GM23338 (cell line): Measurements from ENCODE around the gene ILK. TPM values are rescaled to one million over a fixed set of nuclear protein-coding genes. Genes with fewer than 3 reads are reported as not detected.

Source experiments
- ATAC-seq: fragments of 200-7000 bp; cut with Tn5 transposase; 3 replicates; pipeline ENCODE4 v1.9.1; 2020
- DNase-seq: peaks from one replicate; pipeline ENCODE4 v3.0.0-alpha.2; 2015; ENCODE audit warnings: low spot score
- H2AFZ ChIP-seq: fragments of 200-600 bp; sonication (generic); 2 replicates; pipeline ENCODE4 v1.8.0; 2016; ENCODE audit warnings: antibody characterized with exemption, mild to moderate bottlenecking, moderate library complexity
- H3F3A ChIP-seq: fragments of 200-600 bp; sonication (generic); replicated peaks from 2 replicates; pipeline ENCODE4 v1.8.0; 2017; ENCODE audit warnings: antibody characterized with exemption, mixed run types, low read depth
- H3K27ac ChIP-seq: fragments of 200-600 bp; sonication (generic); 2 replicates; pipeline ENCODE4 v1.6.1; 2016; ENCODE audit warnings: low read depth
- H3K27me3 ChIP-seq: fragments of 200-600 bp; sonication (generic); 2 replicates; pipeline ENCODE4 v1.8.0; 2016; ENCODE audit warnings: mild to moderate bottlenecking, mixed run types, moderate library complexity; ENCODE audit not compliant: insufficient read depth
- H3K36me3 ChIP-seq: fragments of 200-600 bp; sonication (generic); 2 replicates; pipeline ENCODE4 v1.8.0; 2016; ENCODE audit warnings: mild to moderate bottlenecking; ENCODE audit not compliant: insufficient read depth
- H3K4me1 ChIP-seq: fragments of 200-600 bp; sonication (generic); 2 replicates; pipeline ENCODE4 v1.8.0; 2016; ENCODE audit warnings: mild to moderate bottlenecking, moderate library complexity; ENCODE audit not compliant: insufficient read depth
- H3K4me2 ChIP-seq: fragments of 200-600 bp; sonication (generic); 2 replicates; pipeline ENCODE4 v1.7.1; 2017; ENCODE audit warnings: mixed run types
- H3K4me3 ChIP-seq: fragments of 200-600 bp; sonication (generic); 2 replicates; pipeline ENCODE4 v1.6.1; 2016; ENCODE audit warnings: mixed run types
- H3K79me2 ChIP-seq: fragments of 200-600 bp; sonication (generic); replicated peaks from 2 replicates; pipeline ENCODE4 v1.8.0; 2017; ENCODE audit warnings: mild to moderate bottlenecking; ENCODE audit not compliant: insufficient read depth
- H3K9me2 ChIP-seq: fragments of 200-600 bp; sonication (generic); 2 replicates; pipeline ENCODE4 v1.8.0; 2017; ENCODE audit not compliant: insufficient read depth
- H4K20me1 ChIP-seq: fragments of 200-600 bp; sonication (generic); replicated peaks from 2 replicates; pipeline ENCODE4 v1.8.0; 2017; ENCODE audit warnings: mild to moderate bottlenecking; ENCODE audit not compliant: insufficient read depth
- H3K27ac Mint-ChIP-seq: 2 replicates; pipeline ENCODE4 v1.8.0; 2020; ENCODE audit warnings: inconsistent platforms, mild to moderate bottlenecking, moderate library complexity, mixed read lengths
- H3K27me3 Mint-ChIP-seq: 3 replicates; pipeline ENCODE4 v1.8.0; 2022; ENCODE audit warnings: low read depth, mild to moderate bottlenecking, moderate library complexity, mixed read lengths, inconsistent platforms; ENCODE audit not compliant: insufficient read depth, poor library complexity
- H3K36me3 Mint-ChIP-seq: 3 replicates; pipeline ENCODE4 v1.8.0; 2021; ENCODE audit warnings: low read depth, mild to moderate bottlenecking, inconsistent platforms, moderate library complexity, mixed read lengths
- H3K4me1 Mint-ChIP-seq: 3 replicates; pipeline ENCODE4 v1.8.0; 2020; ENCODE audit warnings: mild to moderate bottlenecking, inconsistent platforms, mixed read lengths
- H3K4me3 Mint-ChIP-seq: 3 replicates; pipeline ENCODE4 v1.8.0; 2021; ENCODE audit warnings: moderate library complexity, mild to moderate bottlenecking, inconsistent platforms, mixed read lengths
- H3K9me3 Mint-ChIP-seq: 3 replicates; pipeline ENCODE4 v1.8.0; 2020; ENCODE audit warnings: moderate library complexity, mild to moderate bottlenecking, inconsistent platforms, mixed read lengths
- ETS1 ChIP-seq: IDR thresholded peaks from 2 replicates; pipeline ENCODE4 v1.6.1; 2016; ENCODE audit warnings: antibody characterized with exemption
- EZH2 ChIP-seq: fragments of 200-600 bp; sonication (generic); IDR thresholded peaks from one replicate; pipeline ENCODE4 v1.8.0; 2017; ENCODE audit warnings: antibody characterized with exemption, mild to moderate bottlenecking, low read depth; ENCODE audit not compliant: unreplicated experiment
- EZH2phosphoT487 ChIP-seq: fragments of 200-600 bp; sonication (generic); IDR thresholded peaks from one replicate; pipeline ENCODE4 v1.8.1; 2018; ENCODE audit warnings: antibody characterized with exemption; ENCODE audit not compliant: unreplicated experiment
- JUNB ChIP-seq: IDR thresholded peaks from one replicate; pipeline ENCODE4 v1.6.1; 2016; ENCODE audit warnings: antibody characterized with exemption; ENCODE audit not compliant: unreplicated experiment
- NANOG ChIP-seq: IDR thresholded peaks from 2 replicates; pipeline ENCODE4 v1.6.1; 2016; ENCODE audit warnings: antibody characterized with exemption, borderline replicate concordance
- ZNF114 ChIP-seq: fragments of 250-450 bp; sonication (Bioruptor Pico); IDR thresholded peaks from 2 replicates; pipeline ENCODE4 v1.5.0; 2020; ENCODE audit warnings: mild to moderate bottlenecking, moderate library complexity
- polyA plus RNA-seq: library from polyadenylated mRNA; unstranded; fragments of >200 nt; fragmentation: Nextera tagmentation; extraction: Ambion mirVana; gene quantifications from 2 replicates; pipeline ENCODE4 v1.2.1, GENCODE V29; 2016
- total RNA-seq: library from RNA; depleted of rRNA; stranded (reverse); fragments of >200 nt; shearing (Covaris generic); gene quantifications from 2 replicates; pipeline ENCODE4 v1.2.3, GENCODE V29; 2014
- TF ChIP-seq, protein P1 (sequence below): IDR thresholded peaks from one replicate; pipeline ENCODE4 v1.6.1; 2018; ENCODE audit warnings: antibody characterized with exemption; ENCODE audit not compliant: unreplicated experiment

Gene ILK
- total and polyA plus RNA-seq, 2 experiments from 2014 or later, result 62.6 to 91.0 TPM

- no peaks in the 10 kb centered on the region for H3K9me2 ChIP-seq
- H2AFZ ChIP-seq, result no peak overlapping the region
- no peaks in the 10 kb centered on the region for H3K79me2 ChIP-seq
- Mint-ChIP-seq H3K36me3 (peaks cover 3% of the 10 kb centered on the region; the same call in 1 of the 3 replicates), H3K9me3 (no peaks in the 10 kb centered on the region), H3K27ac (peak overlapping the region; percentile 36; the same call in 1 of the 2 replicates), H3K4me3 (no peak overlapping the region), H3K27me3 (peaks cover 13% of the 10 kb centered on the region), H3K4me1 (peaks cover 33% of the 10 kb centered on the region)
- no peak overlapping the region for H3K4me3 ChIP-seq
- TF ChIP-seq EZH2, result no peak
- no peak for TF ChIP-seq JUNB
- no peak for TF ChIP-seq EZH2phosphoT487
- no peak for TF ChIP-seq NANOG
- TF ChIP-seq ZNF114 (CRISPR knock-in tag), result no peak
- ATAC-seq (no peak), DNase-seq (no peak)
- H3F3A ChIP-seq, result no peaks in the 10 kb centered on the region
- H4K20me1 ChIP-seq, result no peaks in the 10 kb centered on the region
- H3K4me1 ChIP-seq, result peaks cover 6% of the 10 kb centered on the region; the same call in 1 of the 2 replicates
- H3K36me3 ChIP-seq, result no peaks in the 10 kb centered on the region
- H3K27me3 ChIP-seq, result peaks cover 10% of the 10 kb centered on the region; the same call in 1 of the 2 replicates
- no peak overlapping the region for H3K27ac ChIP-seq
- H3K4me2 ChIP-seq, result no peak overlapping the region
Measured at GRCh38 chr11:6565988-6566703, 37.4 kb upstream of the ILK start.

DNA sequence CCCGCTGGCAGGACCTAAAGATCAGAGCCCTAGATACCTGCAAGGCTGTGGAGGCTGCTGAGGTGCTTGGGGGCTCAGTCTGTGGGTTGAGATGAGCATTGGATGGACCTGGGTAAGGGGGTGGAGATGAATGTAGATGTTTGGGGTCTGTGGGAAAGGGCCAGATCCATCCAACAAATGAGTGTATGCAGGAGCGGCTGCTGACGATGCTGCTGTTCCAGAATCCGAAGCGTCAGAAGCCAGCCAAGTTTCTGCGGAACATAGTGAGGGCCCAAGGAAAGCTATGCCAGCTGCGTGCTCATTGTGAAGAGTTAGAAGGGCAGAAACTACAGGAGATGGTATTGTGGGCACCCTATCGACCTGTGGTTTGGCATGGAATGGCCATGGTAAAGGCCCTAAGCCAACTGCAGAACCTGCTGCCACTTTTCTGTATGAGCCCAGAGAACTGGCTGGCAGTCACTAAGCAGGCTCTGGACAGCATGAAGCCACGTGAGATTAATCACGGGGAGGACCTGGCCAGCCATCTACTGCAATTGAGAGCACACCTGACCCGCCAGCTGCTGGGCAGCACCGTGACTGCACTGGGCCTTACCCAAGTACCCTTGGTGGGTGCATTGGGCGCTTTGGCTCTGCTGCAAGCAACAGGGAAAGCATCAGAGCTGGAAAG lies 36.7 kb upstream of the ILK start:
- TF ChIP-seq EZH2phosphoT487 (no peak), EZH2 (no peak), ETS1 (no peak), NANOG (no peak)
- Histone ChIP-seq H3K27me3 (peaks cover 10% of the 10 kb centered on the region; the same call in 1 of the 2 replicates), H3K4me3 (no peak overlapping the region), H3K9me2 (no peaks in the 10 kb centered on the region), H3K27ac (no peak overlapping the region), H3K36me3 (no peaks in the 10 kb centered on the region), H3F3A (no peaks in the 10 kb centered on the region), H4K20me1 (no peaks in the 10 kb centered on the region), H3K4me1 (peaks cover 6% of the 10 kb centered on the region; the same call in 1 of the 2 replicates), H3K79me2 (no peaks in the 10 kb centered on the region), H3K4me2 (no peak overlapping the region), H2AFZ (no peak overlapping the region)
- peak overlapping the region; percentile 36; the same call in 1 of the 2 replicates for H3K27ac Mint-ChIP-seq
- H3K36me3 Mint-ChIP-seq, result peaks cover 3% of the 10 kb centered on the region; the same call in 1 of the 3 replicates
- no peak overlapping the region for H3K4me3 Mint-ChIP-seq
- no peaks in the 10 kb centered on the region for H3K9me3 Mint-ChIP-seq
- H3K4me1 Mint-ChIP-seq, result peaks cover 32% of the 10 kb centered on the region
- no peak for ATAC-seq
- no peak for DNase-seq
- peaks cover 14% of the 10 kb centered on the region for H3K27me3 Mint-ChIP-seq

DNA sequence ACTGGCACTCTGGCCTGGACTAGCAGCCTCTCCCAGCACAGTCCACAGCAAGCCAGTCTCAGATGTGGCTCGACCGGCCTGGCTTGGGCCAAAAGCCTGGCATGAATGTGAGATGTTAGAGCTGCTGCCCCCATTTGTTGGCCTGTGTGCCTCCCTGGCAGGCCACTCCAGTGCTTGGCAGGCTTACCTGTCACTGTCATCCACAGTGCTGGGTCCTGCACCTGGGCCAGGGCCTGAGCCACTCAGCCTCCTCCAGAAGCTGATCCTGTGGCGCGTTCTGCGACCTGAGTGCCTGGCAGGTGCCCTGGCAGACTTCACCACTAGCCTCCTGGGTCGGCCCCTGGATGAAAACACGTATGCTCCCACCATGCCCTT lies 36.2 kb upstream of the ILK start:
- Mint-ChIP-seq H3K27ac (peak overlapping the region; percentile 53; the same call in 1 of the 2 replicates), H3K27me3 (peaks cover 14% of the 10 kb centered on the region), H3K9me3 (no peaks in the 10 kb centered on the region), H3K4me3 (no peak overlapping the region), H3K36me3 (peaks cover 3% of the 10 kb centered on the region; the same call in 1 of the 3 replicates), H3K4me1 (peaks cover 27% of the 10 kb centered on the region)
- Histone ChIP-seq H2AFZ (no peak overlapping the region), H3K4me2 (no peak overlapping the region), H3K79me2 (no peaks in the 10 kb centered on the region), H3K9me2 (no peaks in the 10 kb centered on the region), H3K4me1 (peaks cover 6% of the 10 kb centered on the region; the same call in 1 of the 2 replicates), H3K27me3 (peaks cover 10% of the 10 kb centered on the region; the same call in 1 of the 2 replicates), H3K4me3 (no peak overlapping the region), H4K20me1 (no peaks in the 10 kb centered on the region), H3K36me3 (no peaks in the 10 kb centered on the region), H3K27ac (no peak overlapping the region), H3F3A (no peaks in the 10 kb centered on the region)
- DNase-seq (no peak), ATAC-seq (no peak)
- TF ChIP-seq, protein P1, sequence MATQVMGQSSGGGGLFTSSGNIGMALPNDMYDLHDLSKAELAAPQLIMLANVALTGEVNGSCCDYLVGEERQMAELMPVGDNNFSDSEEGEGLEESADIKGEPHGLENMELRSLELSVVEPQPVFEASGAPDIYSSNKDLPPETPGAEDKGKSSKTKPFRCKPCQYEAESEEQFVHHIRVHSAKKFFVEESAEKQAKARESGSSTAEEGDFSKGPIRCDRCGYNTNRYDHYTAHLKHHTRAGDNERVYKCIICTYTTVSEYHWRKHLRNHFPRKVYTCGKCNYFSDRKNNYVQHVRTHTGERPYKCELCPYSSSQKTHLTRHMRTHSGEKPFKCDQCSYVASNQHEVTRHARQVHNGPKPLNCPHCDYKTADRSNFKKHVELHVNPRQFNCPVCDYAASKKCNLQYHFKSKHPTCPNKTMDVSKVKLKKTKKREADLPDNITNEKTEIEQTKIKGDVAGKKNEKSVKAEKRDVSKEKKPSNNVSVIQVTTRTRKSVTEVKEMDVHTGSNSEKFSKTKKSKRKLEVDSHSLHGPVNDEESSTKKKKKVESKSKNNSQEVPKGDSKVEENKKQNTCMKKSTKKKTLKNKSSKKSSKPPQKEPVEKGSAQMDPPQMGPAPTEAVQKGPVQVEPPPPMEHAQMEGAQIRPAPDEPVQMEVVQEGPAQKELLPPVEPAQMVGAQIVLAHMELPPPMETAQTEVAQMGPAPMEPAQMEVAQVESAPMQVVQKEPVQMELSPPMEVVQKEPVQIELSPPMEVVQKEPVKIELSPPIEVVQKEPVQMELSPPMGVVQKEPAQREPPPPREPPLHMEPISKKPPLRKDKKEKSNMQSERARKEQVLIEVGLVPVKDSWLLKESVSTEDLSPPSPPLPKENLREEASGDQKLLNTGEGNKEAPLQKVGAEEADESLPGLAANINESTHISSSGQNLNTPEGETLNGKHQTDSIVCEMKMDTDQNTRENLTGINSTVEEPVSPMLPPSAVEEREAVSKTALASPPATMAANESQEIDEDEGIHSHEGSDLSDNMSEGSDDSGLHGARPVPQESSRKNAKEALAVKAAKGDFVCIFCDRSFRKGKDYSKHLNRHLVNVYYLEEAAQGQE, result no peak
